SK-N-MC (cell line): ENCODE results near the gene BAD.

Experiments used
- EZH2 ChIP-seq: fragments of 200-600 bp; sonication (generic); IDR thresholded peaks from one replicate; pipeline ENCODE4 v1.6.1; 2017; ENCODE audit warnings: antibody characterized with exemption
- POLR2AphosphoS5 ChIP-seq: IDR thresholded peaks from 2 replicates; pipeline ENCODE4 v1.6.1; 2012; ENCODE audit warnings: mild to moderate bottlenecking, low read depth, low read length, borderline replicate concordance

DNA sequence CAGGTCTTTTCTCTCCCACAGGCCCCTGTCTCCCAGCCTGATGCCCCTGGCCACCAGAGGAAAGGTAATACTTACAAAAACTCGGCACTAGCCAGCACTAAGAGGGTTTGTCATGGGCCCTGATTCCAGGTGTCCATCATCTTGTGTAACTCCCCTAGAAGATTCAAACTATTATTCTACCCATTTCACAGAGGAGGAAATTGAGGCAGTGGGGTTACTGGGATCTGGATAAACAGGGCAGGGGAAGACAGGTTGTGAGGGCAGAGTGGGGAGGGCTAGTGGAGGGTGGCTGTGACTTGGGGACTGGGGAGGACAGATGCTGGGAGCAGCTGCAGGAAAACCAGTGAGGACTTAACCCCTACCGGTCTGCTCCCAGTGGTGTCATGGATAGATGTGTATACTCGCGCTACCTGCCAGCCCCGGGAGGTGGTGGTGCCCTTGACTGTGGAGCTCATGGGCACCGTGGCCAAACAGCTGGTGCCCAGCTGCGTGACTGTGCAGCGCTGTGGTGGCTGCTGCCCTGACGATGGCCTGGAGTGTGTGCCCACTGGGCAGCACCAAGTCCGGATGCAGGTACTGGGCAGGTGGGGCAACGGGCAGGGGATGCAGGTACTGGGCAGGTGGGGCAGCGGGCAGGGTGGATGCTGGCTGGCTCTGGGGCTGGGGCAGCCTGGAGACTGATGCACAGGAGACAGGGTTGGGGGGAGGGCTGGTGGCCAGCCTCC is 48.9 kb downstream of the BAD start:
- TF ChIP-seq EZH2 (no peak), POLR2AphosphoS5 (no peak)
